NCI-H526 treated with DMSO at 0.1 percent for 48 hours (cell line): ENCODE results near the gene STAG3.
"Not testable (repeated sequence)": the region's sequence is repeated elsewhere in the genome, so short reads cannot be mapped to it uniquely, and the experiment has no call there.

Experiments used
- DNase-seq: peaks from one replicate; lab custom pipeline; 2025; lab: John Stamatoyannopoulos, UW

STAG3 gene

DNA sequence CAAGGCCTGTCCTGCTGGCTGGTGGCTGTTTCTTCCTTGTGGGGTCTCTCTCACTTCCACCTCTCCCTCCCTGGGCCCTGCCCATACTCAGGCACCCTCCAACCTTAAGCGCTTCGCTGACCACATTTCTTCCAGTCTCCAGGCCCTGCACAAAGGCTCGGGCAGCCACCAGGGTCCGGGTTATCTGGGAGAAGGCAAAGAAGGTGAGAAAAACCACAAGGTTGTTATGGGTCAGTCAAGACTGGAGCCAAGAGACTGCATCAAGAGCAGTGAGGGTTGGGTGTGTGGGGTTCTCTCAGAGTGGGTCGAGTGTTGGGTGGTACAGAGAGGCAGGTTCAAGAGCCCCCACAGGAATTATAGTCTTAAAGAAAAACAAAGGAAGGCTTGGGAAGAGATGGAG, 3.1 kb upstream of the STAG3 start:
- no peak for DNase-seq

GRCh38 chr7:100175296-100175935, 2.3 kb upstream of the STAG3 start:
- no peak for DNase-seq

DNA sequence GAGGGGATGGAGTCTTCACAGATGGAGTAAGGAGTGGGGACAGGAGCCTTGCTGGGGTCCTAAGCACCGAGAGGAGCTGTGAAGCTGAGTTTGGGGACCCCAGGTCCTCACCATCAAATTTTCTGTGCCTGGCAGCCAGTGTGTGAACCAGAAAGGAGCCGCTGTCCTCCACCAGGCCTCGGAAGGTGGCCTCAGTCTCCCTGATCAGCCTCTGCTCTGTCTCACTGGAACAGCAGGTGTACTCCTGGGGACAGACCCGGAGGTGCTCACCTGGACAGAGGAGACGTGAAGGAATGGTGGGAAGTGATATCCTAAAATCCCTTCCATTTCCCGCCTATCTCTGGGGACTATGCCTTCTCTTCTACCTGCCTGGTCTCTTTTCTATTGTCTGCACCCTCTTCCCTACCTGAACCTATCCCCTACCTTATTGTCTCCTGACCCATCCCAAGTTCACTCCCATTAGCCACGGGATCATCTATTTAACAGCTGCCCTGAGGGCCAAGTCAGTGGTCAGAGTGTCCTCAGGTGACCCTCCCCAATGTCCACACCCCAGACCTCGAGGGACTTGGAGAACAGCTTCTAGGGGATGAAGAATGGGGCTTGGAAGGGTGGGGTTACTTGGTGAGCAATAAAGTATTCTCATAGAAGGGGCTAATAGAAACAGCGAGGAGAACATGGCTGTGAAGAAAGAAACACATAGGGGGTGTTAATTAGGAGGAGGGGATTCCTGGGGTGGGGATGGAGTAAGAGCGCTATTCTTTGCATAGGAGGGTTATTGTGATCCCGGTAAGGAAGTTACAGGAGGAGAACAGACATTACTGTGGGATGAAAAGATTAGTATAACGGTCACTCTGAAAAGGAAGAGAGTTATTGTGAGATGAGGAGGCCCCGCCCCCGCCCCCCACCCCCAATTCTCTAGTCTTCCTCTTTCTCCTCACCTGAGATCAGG, 1.3 kb upstream of the STAG3 start:
- no peak for DNase-seq

DNA sequence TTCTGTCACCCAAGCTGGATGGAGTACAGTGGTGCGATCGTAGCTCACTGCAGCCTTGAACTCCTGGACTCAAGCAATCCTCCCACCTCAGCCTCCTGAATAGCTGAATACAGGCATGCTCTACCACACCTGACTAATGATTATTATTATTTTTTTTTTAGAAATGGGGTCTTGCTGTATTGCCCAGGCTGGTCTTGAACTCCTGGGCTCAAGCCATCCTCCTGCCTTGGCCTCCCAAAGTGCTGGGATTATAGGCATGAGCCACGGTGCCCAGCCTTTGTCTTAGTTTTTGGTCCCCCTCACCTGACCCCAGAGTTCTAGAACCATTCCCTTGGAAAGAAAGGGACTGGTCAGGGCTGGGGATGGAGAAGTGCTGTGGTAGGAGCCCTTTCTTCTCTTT, 2.4 kb downstream of the STAG3 start:
- DNase-seq, result not testable (repeated sequence)

DNA sequence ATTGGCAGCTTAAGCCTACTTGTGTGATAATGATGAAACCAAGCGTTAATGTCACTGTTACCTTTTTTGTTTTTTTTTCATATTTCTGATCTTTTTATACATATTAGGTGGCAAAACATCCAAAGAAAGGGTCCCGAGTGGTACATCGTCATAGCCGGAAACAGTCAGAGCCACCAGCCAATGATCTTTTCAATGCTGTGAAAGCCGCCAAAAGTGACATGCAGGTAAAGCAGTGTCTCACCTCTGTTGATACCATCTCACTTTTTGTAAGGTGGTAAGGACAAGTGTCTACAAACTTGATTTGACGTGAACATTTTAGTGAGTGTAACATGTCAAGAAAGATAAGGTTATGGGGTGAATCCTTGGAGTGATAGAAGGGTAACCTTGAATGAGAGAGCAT, 4.9 kb downstream of the STAG3 start:
- DNase-seq, result not testable (repeated sequence)

DNA sequence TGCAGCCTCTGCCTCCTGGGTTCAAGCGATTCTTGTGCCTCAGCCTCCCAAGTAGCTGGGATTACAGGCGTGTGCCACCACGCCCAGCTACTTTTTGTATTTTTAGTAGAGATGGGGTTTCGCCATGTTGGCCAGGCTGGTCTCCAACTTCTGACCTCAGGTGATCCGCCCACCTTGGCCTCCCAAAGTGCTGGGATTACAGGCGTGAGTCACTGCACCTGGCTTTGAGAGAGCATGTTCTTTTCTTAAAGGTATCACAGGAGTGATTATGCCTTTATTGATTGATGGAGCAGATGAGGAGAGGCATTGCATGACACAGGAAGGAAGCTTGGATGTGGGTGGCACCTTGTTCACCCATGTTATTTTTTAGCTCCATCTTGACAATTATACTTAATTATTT, 5.4 kb downstream of the STAG3 start:
- DNase-seq, result not testable (repeated sequence)

- DNase-seq, result no peak
Observed at GRCh38 chr7:100185726-100186125, 8.0 kb downstream of the STAG3 start.

DNA sequence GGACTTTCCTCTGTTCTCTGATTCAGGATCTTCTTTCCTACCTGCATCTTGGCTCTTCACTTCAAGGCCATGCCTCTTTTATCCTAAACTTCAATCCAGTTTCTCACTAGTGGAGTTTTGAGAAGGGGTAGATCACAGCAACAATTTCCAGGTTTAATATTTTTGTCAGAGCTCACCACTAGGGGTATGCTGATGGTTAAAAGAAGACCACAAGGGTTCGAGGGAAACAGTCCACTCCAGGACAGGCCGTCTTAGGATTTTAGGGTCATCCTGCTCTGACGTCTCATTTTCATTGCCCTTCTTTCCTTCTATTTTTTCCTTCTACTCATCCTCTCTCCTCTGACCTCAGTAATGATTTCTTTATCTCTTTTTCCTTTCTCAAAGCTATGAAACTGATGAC, 11.3 kb downstream of the STAG3 start:
- DNase-seq, result no peak

DNA sequence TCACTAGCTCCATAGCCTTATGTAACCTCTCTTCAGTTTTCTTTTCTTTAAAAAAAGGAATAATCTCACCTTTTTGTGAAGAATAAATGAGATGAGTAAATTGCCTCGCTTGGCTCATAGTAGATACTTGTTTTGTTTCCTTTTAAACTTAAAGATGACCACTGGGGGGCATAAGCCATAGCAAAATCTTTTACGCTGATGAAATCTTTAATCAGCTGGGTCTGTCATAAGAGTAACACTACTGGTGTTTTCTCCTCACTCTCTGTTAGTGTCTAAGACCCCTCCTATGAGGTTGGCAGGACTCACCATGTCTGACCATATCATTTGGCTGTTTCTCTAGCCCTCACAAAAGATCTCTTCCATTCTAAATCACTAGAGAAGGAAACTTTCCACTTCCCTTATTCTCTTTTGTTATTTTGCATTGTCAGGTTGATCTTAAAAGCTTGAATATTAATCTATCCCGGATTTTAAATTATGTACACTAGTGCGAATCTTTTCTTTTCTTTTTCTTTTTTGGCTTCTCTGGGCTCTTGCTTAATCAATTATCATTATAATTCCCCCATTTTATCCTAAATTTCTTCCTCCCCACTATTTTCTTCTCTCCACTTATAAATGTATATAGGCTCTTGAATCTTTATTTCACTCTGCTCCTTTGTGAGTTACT, 12.5 kb downstream of the STAG3 start:
- DNase-seq, result no peak

DNA sequence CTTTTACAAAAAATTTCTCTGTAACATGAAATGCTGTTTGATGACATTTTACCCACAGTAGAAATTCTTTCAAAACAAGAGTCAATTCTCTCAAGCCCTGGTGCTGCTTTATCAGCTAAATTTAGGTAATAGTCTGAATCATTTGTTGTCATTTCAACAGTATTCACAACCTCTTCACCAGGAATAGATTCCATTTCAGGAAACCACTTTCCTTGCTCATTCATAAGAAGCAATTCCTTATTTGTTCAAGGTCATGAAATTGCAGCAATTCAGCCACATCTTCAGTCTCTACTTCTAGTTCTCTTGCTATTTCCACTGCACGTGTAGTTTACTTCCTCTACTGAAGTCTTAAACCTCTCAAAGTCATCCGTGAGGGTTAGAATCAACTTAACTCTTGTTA, 14.1 kb downstream of the STAG3 start:
- no peak for DNase-seq

DNA sequence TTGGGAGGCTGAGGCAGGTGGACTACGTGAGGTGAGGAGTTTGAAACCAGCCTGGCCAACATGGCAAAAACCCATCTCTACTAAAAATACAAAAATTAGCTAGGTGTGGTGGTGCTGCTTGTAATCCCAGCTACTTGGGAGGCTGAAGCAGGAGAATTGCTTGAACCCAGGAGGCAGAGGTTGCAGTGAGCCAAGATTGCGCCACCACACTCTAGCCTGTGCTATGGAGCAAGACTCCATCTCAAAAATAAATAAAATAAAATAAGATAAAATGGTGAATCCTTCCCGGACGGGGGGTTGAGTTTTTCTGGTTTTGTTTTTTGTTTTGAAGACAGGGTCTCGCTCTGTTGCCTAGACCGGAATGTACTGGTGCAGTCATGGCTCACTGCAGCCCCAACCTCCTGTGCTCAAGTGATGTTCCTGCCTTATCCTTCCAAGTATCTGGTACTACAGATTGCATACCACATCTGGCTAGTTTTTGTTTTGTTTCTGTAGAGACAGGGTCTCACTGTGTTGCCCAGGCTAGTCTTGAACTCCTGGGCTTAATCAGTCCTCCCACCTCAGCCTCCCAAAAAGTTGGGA, 14.7 kb downstream of the STAG3 start:
- not testable (repeated sequence) for DNase-seq

GRCh38 chr7:100192969-100193368, 15.3 kb downstream of the STAG3 start:
- no peak for DNase-seq

DNA sequence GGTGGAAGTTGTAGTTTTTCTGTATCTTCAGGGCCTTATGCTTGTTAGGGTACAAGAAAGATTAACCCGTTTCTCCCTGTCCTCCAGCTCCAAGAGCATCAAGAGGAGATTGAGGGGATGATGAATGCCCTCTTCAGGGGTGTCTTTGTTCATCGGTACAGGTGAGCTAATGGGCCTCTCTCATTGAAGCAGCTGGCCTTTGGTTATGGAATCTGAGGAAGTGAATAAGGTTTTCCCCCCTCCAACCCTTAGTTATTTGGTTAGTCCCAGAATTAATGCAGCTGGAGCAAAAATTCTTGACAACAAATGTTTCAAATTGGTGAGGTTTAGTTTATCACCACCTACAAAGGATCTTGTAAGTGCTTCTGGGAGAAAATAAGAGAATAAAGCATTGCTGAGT, 17.5 kb downstream of the STAG3 start:
- DNase-seq, result no peak

GRCh38 chr7:100195901-100196322, 18.2 kb downstream of the STAG3 start:
- DNase-seq, result not testable (repeated sequence)

DNA sequence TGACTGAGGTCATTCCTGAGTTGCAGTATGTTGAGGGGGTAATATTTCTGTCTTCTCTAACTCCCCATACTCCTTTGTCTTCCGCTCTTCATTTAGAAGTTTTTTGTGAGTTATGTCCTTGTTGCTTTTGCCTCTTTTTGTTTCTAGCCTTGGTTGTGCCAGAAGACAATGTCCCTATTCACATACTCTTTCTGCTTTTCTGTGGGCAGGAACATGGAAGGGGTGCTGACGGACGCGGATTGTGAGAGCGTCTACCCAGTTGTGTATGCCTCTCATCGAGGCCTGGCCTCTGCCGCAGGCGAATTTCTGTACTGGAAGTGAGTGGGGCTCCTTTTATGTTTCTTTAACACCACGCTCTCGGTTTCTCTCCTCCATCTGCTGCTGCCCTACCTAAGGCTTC, 20.5 kb downstream of the STAG3 start:
- DNase-seq, result no peak

DNA sequence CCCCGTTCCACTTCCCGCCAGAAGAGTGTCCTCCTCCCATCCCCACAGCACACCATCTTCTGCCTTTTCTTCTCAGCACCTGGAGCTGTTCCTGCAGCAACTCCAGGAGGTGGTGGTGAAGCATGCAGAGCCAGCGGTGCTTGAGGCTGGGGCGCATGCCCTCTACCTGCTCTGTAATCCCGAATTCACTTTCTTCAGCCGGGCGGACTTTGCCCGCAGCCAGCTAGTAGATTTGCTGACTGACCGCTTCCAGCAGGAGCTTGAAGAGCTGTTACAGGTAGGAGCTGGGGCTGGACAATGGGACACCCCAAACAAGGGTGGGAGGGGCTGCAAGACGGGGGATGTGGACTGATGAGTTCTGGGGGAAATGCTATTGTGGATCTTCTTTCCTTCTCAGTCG, 23.0 kb downstream of the STAG3 start:
- DNase-seq, result no peak

DNA sequence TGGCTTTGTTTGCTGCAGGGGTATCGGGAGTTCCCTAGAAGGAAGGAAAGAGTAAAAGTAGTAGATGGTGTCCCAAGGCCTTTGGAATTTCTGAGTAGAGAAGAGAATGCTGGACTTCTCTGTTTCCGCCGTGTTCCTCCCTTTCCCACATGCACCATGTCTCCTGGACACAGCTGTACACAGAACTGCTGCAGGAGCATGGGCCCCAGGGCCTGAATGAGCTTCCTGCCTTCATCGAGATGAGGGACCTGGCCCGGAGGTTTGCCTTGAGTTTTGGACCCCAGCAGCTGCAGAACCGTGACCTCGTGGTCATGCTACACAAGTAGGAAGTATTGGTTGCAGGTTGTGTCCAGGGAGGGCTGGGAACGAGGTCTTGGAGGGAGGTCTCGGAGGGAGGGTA, 26.7 kb downstream of the STAG3 start:
- DNase-seq, result no peak

GRCh38 chr7:100208911-100209408, 31.2 kb downstream of the STAG3 start:
- no peak for DNase-seq

DNA sequence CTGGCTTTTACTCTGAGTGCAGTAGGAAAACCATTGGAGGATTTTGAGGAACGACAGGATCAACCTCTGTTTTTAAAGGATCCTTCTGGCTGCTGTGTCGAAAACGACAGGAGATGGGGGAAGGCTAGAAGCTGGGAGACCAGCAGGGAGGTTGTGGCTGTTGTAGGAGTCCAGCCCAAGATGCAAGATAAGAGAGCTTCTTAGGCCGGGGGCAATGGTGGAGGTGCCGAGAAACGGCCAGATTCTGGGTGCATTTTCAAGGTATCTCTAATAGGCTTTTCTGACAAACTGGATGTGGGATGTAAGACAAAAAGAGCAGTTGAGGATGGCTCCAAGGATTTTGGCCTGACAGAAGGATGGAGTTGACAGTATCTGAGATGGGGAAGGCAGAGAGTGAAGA, 31.8 kb downstream of the STAG3 start:
- DNase-seq, result no peak

DNA sequence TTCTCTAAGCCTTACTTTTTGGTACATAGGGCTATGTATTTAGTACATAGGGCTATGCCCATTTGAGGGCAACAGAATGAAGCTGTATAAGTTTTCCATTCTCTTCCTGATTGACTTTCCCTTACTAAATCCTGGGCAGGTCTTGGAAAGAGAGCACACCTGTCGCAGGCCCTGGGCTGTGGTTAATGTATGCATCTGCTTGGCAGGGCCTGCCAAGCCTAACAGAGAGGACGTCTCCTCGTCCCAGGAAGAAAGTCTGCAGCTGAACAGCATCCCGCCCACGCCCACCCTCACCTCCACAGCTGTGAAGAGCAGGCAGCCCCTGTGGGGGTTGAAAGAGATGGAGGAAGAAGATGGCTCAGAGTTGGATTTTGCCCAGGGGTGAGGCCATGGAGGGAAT, 33.1 kb downstream of the STAG3 start:
- DNase-seq, result no peak

- no peak for DNase-seq
Observed at GRCh38 chr7:100211342-100211780, 33.6 kb downstream of the STAG3 start.

- no peak for DNase-seq
Observed at GRCh38 chr7:100212631-100213286, 35.0 kb downstream of the STAG3 start.
